GM18505 (cell line): ENCODE results near the gene STXBP5.

Experiments used
- ATAC-seq: cut with Tn5 transposase; IDR thresholded peaks from one replicate; pipeline ENCODE4 v1.9.1; 2021; ENCODE audit not compliant: unreplicated experiment
- POLR2A ChIP-seq: IDR thresholded peaks from 4 replicates; pipeline ENCODE4 v1.6.1; 2011; ENCODE audit warnings: borderline replicate concordance; ENCODE audit not compliant: insufficient read depth, insufficient read length; ENCODE audit errors: extremely low read depth

Gene STXBP5

DNA sequence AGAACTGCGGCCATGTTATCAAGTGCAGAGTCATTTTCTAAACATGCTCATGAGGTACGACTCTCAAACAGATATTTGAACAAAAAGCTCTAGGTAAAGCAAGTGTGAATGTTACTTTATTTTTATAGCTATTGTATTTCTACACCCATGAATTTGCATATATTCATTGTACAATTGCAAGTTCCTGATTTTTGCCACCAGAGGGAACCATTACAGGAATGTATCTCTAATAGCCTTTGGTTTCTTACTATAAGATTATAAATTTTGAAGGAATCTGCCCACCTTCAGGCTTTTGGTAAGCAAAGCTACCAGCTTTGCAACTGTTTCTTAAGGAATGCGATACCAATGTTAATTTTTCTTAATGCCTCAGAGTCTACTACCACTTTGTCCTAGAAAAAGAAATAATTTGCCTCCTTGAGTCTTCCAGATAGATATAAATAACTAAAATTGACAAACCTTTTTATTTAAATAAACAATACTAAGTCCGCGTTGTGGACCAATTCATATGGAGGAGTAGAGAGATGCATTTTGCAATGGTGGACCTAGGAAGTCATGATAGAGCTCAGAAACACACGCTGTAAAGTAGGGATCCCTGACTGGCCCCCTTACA lies 178.8 kb downstream of the STXBP5 start:
- ATAC-seq, result no peak
- TF ChIP-seq POLR2A, result no peak

DNA sequence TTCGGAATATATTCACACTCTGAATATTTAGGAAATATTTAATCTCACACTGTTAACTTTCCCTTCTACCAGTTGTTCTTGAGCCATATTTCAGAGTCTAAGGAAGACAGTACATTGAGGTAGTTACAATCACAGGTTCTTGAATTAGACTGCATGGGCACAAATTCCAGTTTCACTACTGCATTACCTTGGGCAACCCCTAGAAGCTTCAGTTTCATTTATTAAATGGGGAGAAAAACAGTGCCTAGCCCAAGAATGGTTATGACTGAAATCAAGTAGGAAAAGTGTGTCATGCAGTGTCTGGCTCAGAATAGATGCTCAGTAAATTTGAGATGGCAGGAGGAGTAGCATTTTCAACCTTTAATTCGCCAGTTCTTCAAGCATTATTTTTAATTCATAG lies 179.8 kb downstream of the STXBP5 start:
- peak; percentile 54 for ATAC-seq
- no peak for TF ChIP-seq POLR2A

DNA sequence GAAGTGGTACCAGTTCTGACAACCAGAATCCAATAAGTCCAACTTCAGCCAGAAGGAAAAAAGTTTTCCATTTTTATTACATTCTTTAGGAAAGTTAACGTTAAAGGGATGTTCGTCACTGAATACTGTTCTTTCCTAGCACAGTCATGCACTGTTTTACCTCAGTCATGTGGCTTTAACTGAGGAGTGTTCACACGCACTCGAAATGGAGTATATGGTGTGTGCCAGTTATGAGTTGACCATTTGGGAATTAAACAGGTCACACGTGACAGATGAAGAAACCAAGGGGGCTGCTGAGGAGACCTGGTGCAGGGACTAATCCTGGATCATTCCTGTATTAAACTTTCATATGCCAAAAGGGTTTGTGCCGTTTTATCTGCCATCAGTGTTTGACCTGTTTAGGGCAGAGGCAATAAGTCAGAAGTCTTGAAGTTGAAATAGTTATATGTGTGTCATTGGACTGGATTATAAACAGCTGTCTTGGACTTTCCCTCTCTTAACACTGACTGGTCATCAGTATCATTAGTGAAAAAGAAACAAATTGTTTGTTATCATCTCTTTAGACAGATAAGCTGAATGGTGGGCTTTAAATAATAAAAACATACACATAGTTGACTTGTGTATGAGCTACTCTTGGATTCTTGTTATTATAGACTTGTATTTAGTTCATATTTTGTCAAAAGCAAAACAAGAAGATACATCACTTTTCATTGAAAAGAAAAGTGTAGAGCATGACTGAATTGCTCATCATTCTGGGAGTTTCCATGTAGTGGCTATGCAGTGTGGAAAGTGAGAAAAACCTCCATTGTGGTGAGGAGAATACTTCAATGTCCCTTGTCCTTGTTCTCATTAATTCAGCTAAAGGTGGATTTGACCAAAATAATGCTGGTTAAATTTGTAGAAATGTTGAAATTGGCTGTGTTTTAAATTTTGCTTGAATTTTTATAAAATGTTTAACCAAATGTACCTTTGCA lies 180.8 kb downstream of the STXBP5 start:
- peak; percentile 57 for ATAC-seq
- no peak for TF ChIP-seq POLR2A

DNA sequence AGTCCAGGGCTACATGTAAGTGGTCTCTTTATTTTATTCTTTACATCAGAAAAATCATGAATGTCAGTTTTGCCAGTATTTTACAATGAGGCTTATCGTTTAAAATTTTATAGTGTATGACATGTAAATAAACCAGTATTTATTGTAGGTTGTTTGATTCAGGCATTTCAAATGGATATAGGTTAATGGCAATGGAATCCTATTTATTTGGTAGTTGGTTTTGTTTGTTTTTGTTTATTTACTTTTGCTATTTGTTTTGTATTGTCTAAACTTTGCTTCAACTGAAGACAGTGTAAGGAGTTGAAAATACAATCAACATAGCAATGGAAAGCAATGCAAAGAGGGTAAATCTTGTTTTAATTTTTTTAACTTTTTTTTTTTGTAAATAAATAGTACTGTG lies 185.2 kb downstream of the STXBP5 start:
- no peak for TF ChIP-seq POLR2A

DNA sequence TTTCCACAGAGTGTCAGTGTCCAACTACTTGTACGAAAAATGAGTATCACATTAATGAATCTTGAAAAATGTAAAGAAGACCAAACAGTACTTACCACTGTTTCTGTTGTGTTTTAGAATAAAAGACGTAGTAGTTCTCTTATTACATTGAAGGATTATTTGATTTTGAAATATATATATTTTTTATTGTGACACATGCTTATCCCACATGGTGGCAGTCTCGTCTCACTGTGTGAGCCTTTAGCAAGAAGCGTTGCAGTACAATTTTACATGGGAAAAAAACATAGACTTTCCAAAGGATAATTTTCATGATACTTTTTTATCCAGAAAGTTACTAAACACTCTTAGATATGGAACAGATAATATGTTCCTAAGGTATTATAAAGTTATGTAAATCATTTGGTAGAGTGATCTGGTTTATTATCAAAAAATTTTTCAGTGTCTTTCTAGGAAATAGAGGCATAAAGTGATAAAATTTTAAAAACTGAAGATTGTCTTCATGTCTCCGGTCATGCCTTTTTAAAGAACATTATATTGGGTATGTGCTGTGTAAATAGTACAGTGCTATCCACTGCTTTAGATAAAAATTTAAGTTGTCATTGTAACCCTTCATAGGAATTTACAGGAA lies 186.8 kb downstream of the STXBP5 start:
- no peak for ATAC-seq

More for the DNA sequence above, 185.2 kb downstream of the STXBP5 start:
- ATAC-seq, result no peak

DNA sequence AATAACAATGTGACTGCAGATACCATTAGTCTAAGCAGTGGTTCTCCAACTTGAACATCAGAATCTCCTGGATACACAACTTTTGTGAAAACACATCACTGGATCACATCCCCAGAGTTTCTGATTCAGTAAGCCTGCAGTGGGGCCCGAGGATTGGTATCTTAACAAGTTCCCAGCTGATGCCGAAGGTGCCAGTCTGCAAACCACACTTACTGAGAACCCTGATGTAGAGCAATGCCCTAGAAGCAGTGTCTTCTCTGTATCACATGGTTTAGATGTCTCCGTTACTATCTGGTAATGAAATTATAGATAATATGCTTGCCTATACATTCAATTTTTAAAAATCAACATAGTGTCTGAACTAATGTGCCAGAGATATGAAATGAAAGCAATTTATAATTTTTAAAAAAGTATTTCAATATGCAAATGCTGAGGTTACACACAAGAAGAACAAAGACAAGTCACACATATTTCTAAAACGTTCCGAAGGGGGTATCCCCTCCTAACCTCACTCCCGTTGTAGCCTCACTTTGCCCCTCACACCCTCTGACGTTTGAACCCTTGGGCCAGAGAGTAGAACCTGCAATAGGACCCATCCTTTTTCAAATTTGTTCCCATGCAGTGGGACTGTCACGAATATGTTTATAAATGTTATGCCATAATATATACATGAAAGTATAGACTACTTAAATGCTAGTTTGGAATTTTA lies 188.9 kb downstream of the STXBP5 start:
- no peak for TF ChIP-seq POLR2A
- ATAC-seq, result no peak

More for the DNA sequence above, 186.8 kb downstream of the STXBP5 start:
- no peak for TF ChIP-seq POLR2A

DNA sequence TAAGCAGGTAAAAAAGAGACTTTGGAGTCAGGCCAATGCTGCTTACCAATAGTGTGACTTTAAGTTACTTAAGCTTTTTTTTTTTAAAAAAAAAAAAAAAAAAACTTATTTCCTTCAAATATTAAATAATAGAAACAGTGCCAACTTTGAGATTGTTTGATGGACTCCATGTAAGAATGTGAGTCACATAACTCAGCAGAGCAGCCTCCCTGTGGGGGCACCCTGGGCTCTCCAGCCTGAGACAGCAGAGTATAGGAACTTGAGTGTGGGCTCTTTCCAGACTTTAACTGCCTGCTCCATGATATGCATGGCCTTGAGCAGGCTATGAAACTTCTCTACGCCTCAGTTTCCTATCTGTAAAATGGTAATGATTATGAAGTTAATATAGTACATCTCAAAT lies 190.9 kb downstream of the STXBP5 start:
- TF ChIP-seq POLR2A, result no peak
- no peak for ATAC-seq

DNA sequence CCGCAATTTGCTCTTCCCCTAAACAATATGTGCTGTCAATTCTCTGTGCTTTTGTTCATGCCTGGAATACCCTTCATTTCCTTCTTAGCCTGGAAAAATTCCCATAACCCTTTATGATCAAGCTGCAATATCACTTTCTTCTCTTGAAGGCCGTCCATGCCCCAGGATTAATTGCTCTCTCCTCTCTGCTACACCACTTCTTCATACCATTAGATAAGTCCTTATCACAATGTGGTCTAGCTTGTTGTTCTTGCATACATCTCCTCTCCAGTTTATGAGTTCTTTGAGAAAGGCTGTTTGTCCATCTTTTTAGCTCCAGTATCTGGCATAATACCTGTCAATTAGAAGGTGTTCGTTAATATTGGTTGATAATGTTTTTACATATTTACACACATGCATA lies 193.1 kb downstream of the STXBP5 start:
- no peak for ATAC-seq
- TF ChIP-seq POLR2A, result no peak

DNA sequence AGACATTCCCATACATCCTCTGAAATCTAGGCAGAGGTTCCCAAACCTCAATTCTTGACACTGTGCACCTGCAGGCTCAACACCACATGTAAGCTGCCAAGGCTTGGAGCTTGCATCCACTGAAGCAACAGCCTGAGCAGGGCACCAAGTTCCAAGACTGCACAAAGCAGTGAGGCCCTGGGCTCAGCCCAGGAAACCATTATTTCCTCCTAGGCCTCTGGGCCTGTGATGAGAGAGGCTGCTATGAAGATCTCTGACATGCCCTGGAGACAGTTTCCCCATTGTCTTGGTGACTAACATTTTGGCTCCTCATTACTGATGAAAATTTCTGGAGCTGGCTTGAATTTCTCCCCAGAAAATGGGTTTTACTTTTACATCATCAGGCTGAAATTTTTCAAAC lies 196.8 kb downstream of the STXBP5 start:
- no peak for TF ChIP-seq POLR2A
- no peak for ATAC-seq

DNA sequence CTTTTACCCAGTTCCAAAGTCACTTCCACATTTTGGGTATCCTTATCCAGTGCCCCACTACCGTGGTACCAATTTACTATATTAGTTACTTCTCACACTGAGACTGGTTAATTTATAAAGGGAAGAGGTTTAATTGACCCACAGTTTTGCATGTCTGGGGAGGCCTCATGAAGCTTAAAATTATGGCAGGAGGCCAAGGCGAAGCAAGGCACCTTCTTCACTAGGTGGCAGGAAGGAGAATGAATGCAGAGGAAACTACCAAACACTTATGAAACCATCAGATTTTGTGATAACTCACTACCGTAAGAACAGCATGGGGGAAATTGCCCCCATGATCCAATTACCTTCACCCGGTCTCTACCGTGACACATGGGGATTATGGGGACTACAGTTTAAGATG lies 197.6 kb downstream of the STXBP5 start:
- no peak for TF ChIP-seq POLR2A
- no peak for ATAC-seq

DNA sequence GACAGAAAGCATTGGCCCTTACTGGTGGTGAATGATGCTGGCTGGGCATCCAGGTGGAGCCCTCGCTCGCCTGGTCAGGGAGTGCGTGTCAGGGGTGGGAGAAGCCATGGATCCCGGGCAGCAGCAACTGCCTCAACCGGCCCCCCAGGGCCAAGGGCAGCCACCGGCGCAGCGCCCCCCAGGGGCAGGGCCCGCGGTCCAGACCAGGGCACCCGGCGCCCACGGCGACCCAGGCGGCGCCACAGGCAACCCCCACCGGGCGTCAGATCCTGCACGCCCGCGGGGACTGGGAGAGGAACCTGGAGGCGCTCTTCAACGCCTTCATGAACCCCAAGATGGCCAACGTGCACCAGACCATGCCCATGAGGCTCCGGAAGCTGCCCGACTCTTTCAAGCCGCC lies 202.6 kb downstream of the STXBP5 start:
- no peak for ATAC-seq

DNA sequence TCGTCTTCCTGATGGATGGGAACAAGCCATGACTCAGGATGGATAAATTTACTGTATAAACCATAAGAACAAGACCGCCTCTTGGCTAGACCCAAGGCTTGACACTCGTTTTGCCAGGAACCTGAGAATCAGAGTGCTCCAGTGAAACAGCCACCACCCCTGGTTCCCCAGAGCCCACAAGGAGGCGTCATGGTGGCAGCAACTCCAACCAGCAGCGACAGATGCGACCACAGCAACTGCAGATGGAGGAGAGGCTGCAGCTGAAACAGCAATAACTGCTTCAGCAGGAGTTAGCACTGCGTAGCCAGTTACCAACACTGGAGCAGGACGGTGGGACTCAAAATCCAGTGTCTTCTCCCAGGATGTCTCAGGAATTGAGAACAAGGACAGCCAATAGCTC lies 203.4 kb downstream of the STXBP5 start:
- no peak for TF ChIP-seq POLR2A
- no peak for ATAC-seq

More for the DNA sequence above, 202.6 kb downstream of the STXBP5 start:
- no peak for TF ChIP-seq POLR2A

DNA sequence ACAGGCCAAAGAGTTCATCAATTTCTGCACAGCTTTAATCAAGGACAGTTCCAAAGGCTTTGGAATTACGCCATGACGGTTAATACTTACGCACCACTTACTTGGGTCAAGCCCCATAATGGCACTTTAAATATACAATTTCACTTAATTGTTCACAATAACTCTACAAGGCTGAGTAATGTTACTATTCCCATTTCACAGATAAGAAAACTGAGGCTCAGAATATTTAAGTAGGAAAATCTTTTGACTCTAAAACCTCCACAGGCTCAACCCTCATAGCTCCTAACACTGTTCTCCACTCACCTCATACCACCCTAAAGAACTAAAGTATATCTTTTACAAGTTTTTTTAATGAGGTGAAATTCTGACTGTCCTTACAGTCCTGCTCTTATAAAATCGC lies 212.4 kb downstream of the STXBP5 start:
- TF ChIP-seq POLR2A, result no peak
- ATAC-seq, result no peak

DNA sequence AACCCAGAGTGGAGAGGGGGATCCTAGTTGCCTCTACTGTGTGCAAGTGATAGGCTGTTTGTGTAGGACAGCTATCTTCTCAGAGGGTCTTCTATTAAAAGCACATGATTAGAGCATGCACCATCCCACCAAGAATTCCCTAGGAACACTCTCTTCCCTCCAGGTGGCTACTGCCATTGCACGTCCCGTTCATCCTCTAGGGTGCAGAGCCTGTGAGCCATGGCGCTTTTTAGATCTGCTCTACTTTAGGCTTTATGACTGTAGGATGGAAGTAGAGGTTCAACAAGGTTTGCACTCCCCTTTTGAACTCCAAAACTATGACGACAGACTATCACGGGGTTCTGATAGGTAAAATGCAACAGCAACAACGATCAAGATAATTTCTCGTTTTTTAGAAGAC lies 213.7 kb downstream of the STXBP5 start:
- no peak for ATAC-seq

DNA sequence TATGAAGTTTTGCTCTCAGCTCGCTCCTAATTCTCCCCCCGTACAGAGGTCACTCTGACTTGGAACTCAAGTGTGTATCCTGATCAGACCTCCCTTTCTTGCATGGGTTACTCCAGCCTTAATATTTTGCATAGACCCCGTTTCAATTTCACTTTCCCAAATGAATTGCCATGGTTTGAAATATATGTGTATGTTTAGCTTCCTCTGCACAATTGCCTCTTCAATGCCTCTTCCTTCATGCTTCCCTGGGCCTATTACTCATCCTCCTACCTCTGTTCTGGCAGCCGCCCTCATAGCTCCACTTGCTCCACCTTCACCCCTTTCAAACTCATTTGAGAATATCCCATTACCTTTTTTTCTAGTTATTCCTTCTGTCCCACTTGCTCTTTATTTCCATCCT lies 214.3 kb downstream of the STXBP5 start:
- ATAC-seq, result no peak
- TF ChIP-seq POLR2A, result no peak

More for the DNA sequence above, 213.7 kb downstream of the STXBP5 start:
- TF ChIP-seq POLR2A, result no peak
